HK-2 (cell line): Measurements from ENCODE around the gene RNASET2.

Experiments
- DNase-seq: peaks from one replicate; pipeline ENCODE4 v3.0.0-alpha.2; 2018; ENCODE audit not compliant: unreplicated experiment

RNASET2 gene

GRCh38 chr6:166956444-166957086, at the start of gene RNASET2:
Gene RNASET2, minus strand, starts transcription at chr6:166956550. Its CDS starts 368 bp downstream, at chr6:166956182.
- peak; percentile 97 for DNase-seq

GRCh38 chr6:167005350-167006159, 49.2 kb upstream of the RNASET2 start:
- DNase-seq: no peak

GRCh38 chr6:167000759-167001158, 44.4 kb upstream of the RNASET2 start:
- no peak for DNase-seq

GRCh38 chr6:166999884-167000253, 43.5 kb upstream of the RNASET2 start:
- DNase-seq: no peak

- no peak for DNase-seq
Observed at GRCh38 chr6:166999145-166999883, 43.0 kb upstream of the RNASET2 start, which contains the start of gene CEP43. Gene CEP43, plus strand, starts transcription at chr6:166999397. Its CDS starts 16 bp downstream, at chr6:166999413.

- DNase-seq: peak; percentile 97
Observed at GRCh38 chr6:166998256-166999144, 42.1 kb upstream of the RNASET2 start.

GRCh38 chr6:166997768-166998255, 41.5 kb upstream of the RNASET2 start:
- peak; percentile 76 for DNase-seq

GRCh38 chr6:166997348-166997747, 41.0 kb upstream of the RNASET2 start:
- no peak for DNase-seq

GRCh38 chr6:166996406-166996805, 40.1 kb upstream of the RNASET2 start:
- DNase-seq: no peak

GRCh38 chr6:166989427-166990032, 33.2 kb upstream of the RNASET2 start:
- no peak for DNase-seq

GRCh38 chr6:166988674-166989201, 32.4 kb upstream of the RNASET2 start:
- DNase-seq: no peak

GRCh38 chr6:166987930-166988329, 31.6 kb upstream of the RNASET2 start:
- no peak for DNase-seq

- no peak for DNase-seq
Observed at GRCh38 chr6:166987448-166987847, 31.1 kb upstream of the RNASET2 start.

GRCh38 chr6:166980738-166981137, 24.4 kb upstream of the RNASET2 start:
- DNase-seq: no peak

GRCh38 chr6:166977621-166978525, 21.5 kb upstream of the RNASET2 start:
- no peak for DNase-seq

GRCh38 chr6:166976636-166977035, 20.3 kb upstream of the RNASET2 start:
- no peak for DNase-seq

GRCh38 chr6:166972101-166972500, 15.8 kb upstream of the RNASET2 start:
- no peak for DNase-seq

GRCh38 chr6:166971271-166971670, 14.9 kb upstream of the RNASET2 start:
- no peak for DNase-seq

- DNase-seq: no peak
Observed at GRCh38 chr6:166970776-166971175, 14.4 kb upstream of the RNASET2 start.

GRCh38 chr6:166970091-166970490, 13.7 kb upstream of the RNASET2 start:
- DNase-seq: no peak
